ENCODE measurements around the gene LMNTD2. TPM values are rescaled to one million over a fixed set of nuclear protein-coding genes. Genes with fewer than 3 reads are reported as not detected.

LMNTD2 gene
- total and polyA plus RNA-seq, 2 of the 13 experiments (the other 11 are each of a cell fraction or from before 2014, with no cell fraction given): 1.1 to 3.1 TPM

- TF ChIP-seq ZNF609 (CRISPR knock-in tag; IDR thresholded peaks at IDR 0.05; ENCODE audit: borderline replicate concordance): no peak
- no peak for TF ChIP-seq ZNF724P (CRISPR knock-in tag; IDR thresholded peaks at IDR 0.05; ENCODE audit: borderline replicate concordance)
- TF ChIP-seq MAF1 (CRISPR knock-in tag; IDR thresholded peaks at IDR 0.05; ENCODE audit: borderline replicate concordance): no peak
- TF ChIP-seq DNMT3B (CRISPR knock-in tag; conservative IDR thresholded peaks at IDR 0.05): no peak
- no peak for TF ChIP-seq MYNN (CRISPR knock-in tag; IDR thresholded peaks at IDR 0.05; ENCODE audit: low read depth)
- no peak for TF ChIP-seq MIER2 (CRISPR knock-in tag; IDR thresholded peaks at IDR 0.05)
- TF ChIP-seq CBFB (CRISPR knock-in tag; IDR thresholded peaks at IDR 0.05): 0 out of 2 replicates have a peak, but pooled peaks have one; percentile 29
- TF ChIP-seq ZBTB8A (CRISPR knock-in tag; IDR thresholded peaks at IDR 0.05; ENCODE audit: borderline replicate concordance, low read depth): no peak
- TF ChIP-seq ATF7-NPFF (CRISPR knock-in tag; IDR thresholded peaks at IDR 0.05; ENCODE audit: low read depth): no peak
- TF ChIP-seq RXRA (CRISPR knock-in tag; IDR thresholded peaks at IDR 0.05): peak; percentile 68; the same call in 1 of the 2 replicates
- no peak for TF ChIP-seq ZBTB25 (CRISPR knock-in tag; IDR thresholded peaks at IDR 0.05)
- no peak for TF ChIP-seq SNAI1 (CRISPR knock-in tag; IDR thresholded peaks at IDR 0.05; ENCODE audit: borderline replicate concordance)
- TF ChIP-seq RNF219 (CRISPR knock-in tag; IDR thresholded peaks at IDR 0.05): no peak
- TF ChIP-seq ZNF414 (CRISPR knock-in tag; IDR thresholded peaks at IDR 0.05): no peak
- no peak for TF ChIP-seq SMC3 (IDR thresholded peaks at IDR 0.05; ENCODE audit: low read length)
- peak; percentile 20; the same call in 1 of the 2 replicates for TF ChIP-seq KDM2A (CRISPR knock-in tag; IDR thresholded peaks at IDR 0.05; ENCODE audit: borderline replicate concordance, low read depth)
- no peak for TF ChIP-seq ZFYVE20 (CRISPR knock-in tag; IDR thresholded peaks at IDR 0.05; ENCODE audit: borderline replicate concordance, low read depth)
- no peak for TF ChIP-seq SUZ12 (IDR thresholded peaks at IDR 0.05; ENCODE audit: low read depth, low read length)
Measured at GRCh38 chr11:553083-553987, 7.2 kb downstream of the LMNTD2 start (continued).

All from HepG2 (cell line).